PFSK-1 (cell line): ENCODE data around the gene NHSL2.

Experiments used
- POLR2AphosphoS5 ChIP-seq: IDR thresholded peaks from 2 replicates; pipeline ENCODE4 v1.6.1; 2012; ENCODE audit warnings: low read depth, mild to moderate bottlenecking, control low read depth, low read length, moderate library complexity
- SIN3A ChIP-seq: IDR thresholded peaks from 2 replicates; pipeline ENCODE4 v1.6.1; 2012; ENCODE audit warnings: mild to moderate bottlenecking, low read length, moderate library complexity, borderline replicate concordance; ENCODE audit not compliant: insufficient read depth
- TAF1 ChIP-seq: IDR thresholded peaks from 2 replicates; pipeline ENCODE4 v1.6.1; 2012; ENCODE audit warnings: low read length, control low read depth, borderline replicate concordance; ENCODE audit not compliant: insufficient read depth

DNA sequence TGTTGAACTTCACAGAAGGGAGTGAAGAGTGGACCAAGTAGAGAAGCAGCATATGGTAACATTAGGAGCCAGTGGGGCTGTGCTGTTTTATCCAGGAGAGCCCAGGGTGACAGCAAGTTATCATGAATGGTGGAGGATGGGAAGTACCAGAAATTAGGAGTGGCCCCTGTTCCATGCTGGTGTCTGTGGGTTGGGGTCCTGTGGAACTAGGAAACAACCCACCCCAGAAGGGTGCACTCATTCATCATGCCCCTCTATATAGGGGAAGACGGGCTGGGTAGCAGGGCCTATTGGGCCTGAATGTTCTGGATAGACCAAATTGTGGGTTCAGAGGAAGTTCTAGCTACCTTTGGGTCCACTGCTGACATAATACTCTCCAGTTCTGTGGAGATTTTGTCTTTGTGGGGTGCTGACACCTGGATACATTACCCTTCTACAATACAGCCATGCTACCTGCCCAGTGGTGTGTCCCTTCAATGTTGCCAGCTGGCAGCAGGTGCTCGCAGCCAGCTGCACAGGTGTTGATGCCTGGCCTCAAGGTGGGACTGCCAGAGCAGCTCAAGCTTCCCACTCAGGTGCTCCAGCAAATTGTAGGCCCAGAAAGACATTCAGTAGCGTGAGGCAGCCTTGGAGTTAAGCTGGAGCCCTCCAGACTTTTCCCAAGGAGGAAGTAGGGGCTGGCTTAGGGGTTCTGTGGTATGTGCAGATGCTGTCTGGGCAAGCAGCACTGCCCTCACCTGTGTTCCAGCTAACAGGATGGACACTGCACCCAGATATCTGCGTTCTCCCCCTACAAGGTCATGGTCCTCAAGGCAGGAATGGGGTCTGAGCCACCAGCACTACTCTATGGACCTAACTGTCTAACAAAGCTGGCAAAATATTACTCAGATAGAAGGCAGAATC is 106.5 kb downstream of the NHSL2 start:
- TF ChIP-seq POLR2AphosphoS5 (no peak), TAF1 (no peak), SIN3A (no peak)
